Right lung (tissue), 5 donors: ENCODE results near the gene FTL. TPM values are rescaled to one million over a fixed set of nuclear protein-coding genes. Genes with fewer than 3 reads are reported as not detected.

Experiments used
- polyA plus RNA-seq, 5 donors: library from polyadenylated mRNA; unstranded; fragments of 120-200 nt; gene quantifications; one replicate each; pipeline versions ENCODE4 v1.2.1 to v1.2.3, GENCODE V29; 2013; ENCODE audit warnings: inconsistent platforms in 1 of 5, low replicate concordance in 1 of 5; ENCODE audit not compliant: insufficient read length in 5 of 5, insufficient read depth in 1 of 5

The FTL gene
- polyA plus RNA-seq, 5 donors: 1,127 to 1,622 (median 1,142) TPM

Other genes with a start within 250 kb of the FTL start
- 10 to 100 TPM in 1 of 5 donors, 1 to 10 TPM in 4; 4.3 to 11.8 (median 4.6) TPM for gene MAMSTR, start 245.6 kb upstream of the FTL start, polyA plus RNA-seq
- gene RASIP1, start 224.7 kb upstream of the FTL start, polyA plus RNA-seq: 10 to 100 TPM; 14.6 to 29.8 (median 17.7) TPM
- 1 to 10 TPM in 4 of 5 donors, under 1 TPM in 1; 0.40 to 2.1 (median 1.6) TPM for gene IZUMO1, start 218.4 kb upstream of the FTL start, polyA plus RNA-seq
- 1 to 10 TPM; 4.5 to 7.0 (median 5.8) TPM for gene FUT1, start 212.7 kb upstream of the FTL start, polyA plus RNA-seq
- not detected for gene FGF21, start 209.8 kb upstream of the FTL start, polyA plus RNA-seq
- gene BCAT2, start 154.3 kb upstream of the FTL start, polyA plus RNA-seq: 10 to 100 TPM; 33.3 to 58.9 (median 42.9) TPM
- gene HSD17B14, start 128.8 kb upstream of the FTL start, polyA plus RNA-seq: 1 to 10 TPM; 6.9 to 9.9 (median 8.6) TPM
- 10 to 100 TPM; 12.9 to 23.2 (median 15.5) TPM for gene PLEKHA4, start 96.7 kb upstream of the FTL start, polyA plus RNA-seq
- gene PPP1R15A, start 92.9 kb upstream of the FTL start, polyA plus RNA-seq: 10 to 100 TPM; 38.6 to 72.3 (median 53.5) TPM
- 1 to 10 TPM in 3 of 5 donors, under 1 TPM in 2; 0.70 to 1.5 (median 1.3) TPM for gene TULP2, start 66.6 kb upstream of the FTL start, polyA plus RNA-seq
- 100 to 1,000 TPM; 137 to 239 (median 180) TPM for gene NUCB1, start 65.0 kb upstream of the FTL start, polyA plus RNA-seq
- gene DHDH, start 31.6 kb upstream of the FTL start, polyA plus RNA-seq: 1 to 10 TPM in 4 of 5 donors, under 1 TPM in 1; 0.80 to 2.4 (median 1.6) TPM
- gene BAX, start 10.4 kb upstream of the FTL start, polyA plus RNA-seq: 10 to 100 TPM; 41.9 to 96.2 (median 62.0) TPM
- gene GYS1, start 28.0 kb downstream of the FTL start, polyA plus RNA-seq: 10 to 100 TPM; 36.9 to 54.5 (median 44.4) TPM
- 10 to 100 TPM; 58.1 to 98.7 (median 76.1) TPM for gene RUVBL2, start 28.6 kb downstream of the FTL start, polyA plus RNA-seq
- under 1 TPM in 1 of 5 donors, not detected in 4; 0.23 TPM for gene LHB, start 51.8 kb downstream of the FTL start, polyA plus RNA-seq
- not detected for gene CGB3, start 59.0 kb downstream of the FTL start, polyA plus RNA-seq
- not detected for gene CGB2, start 66.6 kb downstream of the FTL start, polyA plus RNA-seq
- gene CGB1, start 71.6 kb downstream of the FTL start, polyA plus RNA-seq: not detected
- gene CGB5, start 78.5 kb downstream of the FTL start, polyA plus RNA-seq: under 1 TPM in 2 of 5 donors, not detected in 3; 0.30 to 0.59 TPM
- gene CGB8, start 83.8 kb downstream of the FTL start, polyA plus RNA-seq: under 1 TPM in 1 of 5 donors, not detected in 4; 0.31 TPM
- under 1 TPM in 4 of 5 donors, not detected in 1; 0.22 to 0.41 (median 0.35) TPM for gene CGB7, start 92.4 kb downstream of the FTL start, polyA plus RNA-seq
- gene NTF4, start 99.5 kb downstream of the FTL start, polyA plus RNA-seq: 1 to 10 TPM in 3 of 5 donors, under 1 TPM in 2; 0.31 to 1.6 (median 1.1) TPM
- gene KCNA7, start 107.4 kb downstream of the FTL start, polyA plus RNA-seq: under 1 TPM; 0.04 to 0.18 (median 0.06) TPM
- gene SNRNP70, start 120.1 kb downstream of the FTL start, polyA plus RNA-seq: 100 to 1,000 TPM; 292 to 376 (median 365) TPM
- gene LIN7B, start 149.1 kb downstream of the FTL start, polyA plus RNA-seq: 10 to 100 TPM in 2 of 5 donors, 1 to 10 TPM in 3; 6.4 to 14.5 (median 8.3) TPM
- gene C19orf73, start 153.8 kb downstream of the FTL start, polyA plus RNA-seq: under 1 TPM in 3 of 5 donors, not detected in 2; 0.24 to 0.39 (median 0.28) TPM
- gene PPFIA3, start 154.2 kb downstream of the FTL start, polyA plus RNA-seq: 10 to 100 TPM in 1 of 5 donors, 1 to 10 TPM in 4; 4.7 to 10.4 (median 7.1) TPM
- 10 to 100 TPM in 2 of 5 donors, 1 to 10 TPM in 3; 8.7 to 13.7 (median 9.8) TPM for gene HRC, start 190.1 kb downstream of the FTL start, polyA plus RNA-seq
- gene TRPM4, start 192.5 kb downstream of the FTL start, polyA plus RNA-seq: 10 to 100 TPM; 11.5 to 31.7 (median 24.9) TPM